MG63 (cell line): ENCODE measurements around the gene NRXN2. TPM values are rescaled to one million over a fixed set of nuclear protein-coding genes. Genes with fewer than 3 reads are reported as not detected.
"Not testable (repeated sequence)": the region's sequence is repeated elsewhere in the genome, so short reads cannot be mapped to it uniquely, and the experiment has no call there.

ENCODE experiments used
- DNase-seq: peaks from one replicate; pipeline ENCODE4 v3.0.0-alpha.2; 2020
- H3K27me3 ChIP-seq: fragments of 250-450 bp; sonication (Bioruptor Pico); 2 replicates; pipeline ENCODE4 v1.5.1; 2020; ENCODE audit warnings: mild to moderate bottlenecking, moderate library complexity
- H3K36me3 ChIP-seq: fragments of 250-450 bp; sonication (Bioruptor Pico); 2 replicates; pipeline ENCODE4 v1.5.1; 2020; ENCODE audit warnings: mild to moderate bottlenecking, moderate library complexity
- H3K4me3 ChIP-seq: fragments of 250-450 bp; sonication (Bioruptor Pico); 2 replicates; pipeline ENCODE4 v1.5.1; 2020; ENCODE audit warnings: mild to moderate bottlenecking, moderate library complexity
- H3K9me3 ChIP-seq: fragments of 250-450 bp; sonication (Bioruptor Pico); 2 replicates; pipeline ENCODE4 v1.5.1; 2020; ENCODE audit warnings: mild to moderate bottlenecking, moderate library complexity
- total RNA-seq: library from RNA; depleted of rRNA; stranded (reverse); fragments of >200 nt; shearing (Covaris generic); gene quantifications from 2 replicates; pipeline ENCODE4 v1.2.3, GENCODE V29; 2014; ENCODE audit warnings: low replicate concordance

Gene NRXN2
- total RNA-seq, 1 experiment from 2014 or later, result 4.2 TPM

DNA sequence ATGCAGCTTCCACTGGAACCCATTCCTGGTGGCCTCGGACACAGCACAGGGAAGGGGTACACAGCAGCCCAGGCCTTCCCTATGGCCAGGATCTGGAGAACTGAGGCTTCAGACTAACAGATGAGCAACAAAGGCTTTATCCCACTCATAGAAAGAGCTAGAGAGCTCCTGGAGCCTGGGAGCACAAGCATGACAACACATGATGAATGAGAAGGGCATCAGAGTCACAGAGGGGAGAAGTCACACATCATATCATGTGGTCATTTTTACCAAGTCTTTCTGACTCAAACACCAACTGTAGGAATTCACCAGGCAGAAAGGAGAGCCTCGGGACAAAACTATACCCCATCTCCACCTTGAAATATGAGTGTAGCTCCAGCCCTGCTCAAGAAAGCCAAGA is 43.2 kb downstream of the NRXN2 start:
- no peak for DNase-seq
- Histone ChIP-seq H3K9me3 (no peaks in the 10 kb centered on the region), H3K27me3 (no peaks in the 10 kb centered on the region; the same call in 1 of the 2 replicates), H3K36me3 (no peaks in the 10 kb centered on the region), H3K4me3 (no peak overlapping the region)

DNA sequence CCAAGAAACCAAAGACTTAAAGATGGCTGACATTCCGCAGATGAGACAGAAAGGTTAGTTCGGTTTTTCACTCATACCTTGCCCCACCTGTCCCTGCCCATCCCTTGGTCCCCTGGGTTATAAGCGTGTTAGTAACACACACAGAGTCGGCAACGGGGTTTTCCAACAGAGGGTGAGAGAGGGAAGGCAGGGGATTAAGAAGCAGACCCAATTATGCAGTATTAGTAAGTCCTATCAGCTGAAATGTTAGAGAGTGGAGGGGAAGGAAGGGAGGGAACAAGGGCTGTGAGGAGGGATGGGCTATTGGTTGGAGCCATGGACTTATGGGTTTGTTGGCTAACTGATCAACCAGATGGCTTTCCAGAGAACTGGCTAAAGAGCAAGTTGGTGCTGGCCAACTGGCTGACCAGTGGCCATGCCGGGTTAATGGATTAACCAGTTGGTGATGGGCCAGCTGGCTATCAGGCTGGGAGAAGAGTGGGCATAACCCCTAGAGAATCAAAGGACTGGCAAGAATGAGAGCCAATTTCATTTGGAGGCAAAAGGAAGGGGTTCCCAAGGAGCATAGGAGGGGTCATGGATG is 45.5 kb downstream of the NRXN2 start:
- DNase-seq, result no peak
- Histone ChIP-seq H3K36me3 (no peaks in the 10 kb centered on the region), H3K4me3 (no peak overlapping the region), H3K27me3 (no peaks in the 10 kb centered on the region; the same call in 1 of the 2 replicates), H3K9me3 (no peaks in the 10 kb centered on the region)

DNA sequence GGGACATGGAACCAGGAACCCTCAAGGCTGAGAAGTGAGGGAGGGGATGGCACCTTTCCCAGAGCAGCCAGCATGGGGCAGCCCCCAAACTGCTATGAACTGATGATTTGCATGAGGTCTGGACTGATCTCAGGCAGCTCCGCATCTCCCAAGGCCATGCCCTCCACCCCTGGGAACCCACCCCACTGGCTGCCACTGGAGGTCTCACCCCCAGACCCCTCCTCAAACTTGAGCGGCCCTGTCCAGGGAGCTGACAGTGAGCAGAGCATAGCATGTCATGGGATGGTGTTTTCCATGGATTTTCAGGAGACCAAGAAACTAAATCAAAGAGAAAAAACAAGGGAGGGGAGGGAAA is 46.8 kb downstream of the NRXN2 start:
- Histone ChIP-seq H3K9me3 (no peaks in the 10 kb centered on the region), H3K4me3 (no peak overlapping the region), H3K36me3 (no peaks in the 10 kb centered on the region), H3K27me3 (no peaks in the 10 kb centered on the region; the same call in 1 of the 2 replicates)
- no peak for DNase-seq

DNA sequence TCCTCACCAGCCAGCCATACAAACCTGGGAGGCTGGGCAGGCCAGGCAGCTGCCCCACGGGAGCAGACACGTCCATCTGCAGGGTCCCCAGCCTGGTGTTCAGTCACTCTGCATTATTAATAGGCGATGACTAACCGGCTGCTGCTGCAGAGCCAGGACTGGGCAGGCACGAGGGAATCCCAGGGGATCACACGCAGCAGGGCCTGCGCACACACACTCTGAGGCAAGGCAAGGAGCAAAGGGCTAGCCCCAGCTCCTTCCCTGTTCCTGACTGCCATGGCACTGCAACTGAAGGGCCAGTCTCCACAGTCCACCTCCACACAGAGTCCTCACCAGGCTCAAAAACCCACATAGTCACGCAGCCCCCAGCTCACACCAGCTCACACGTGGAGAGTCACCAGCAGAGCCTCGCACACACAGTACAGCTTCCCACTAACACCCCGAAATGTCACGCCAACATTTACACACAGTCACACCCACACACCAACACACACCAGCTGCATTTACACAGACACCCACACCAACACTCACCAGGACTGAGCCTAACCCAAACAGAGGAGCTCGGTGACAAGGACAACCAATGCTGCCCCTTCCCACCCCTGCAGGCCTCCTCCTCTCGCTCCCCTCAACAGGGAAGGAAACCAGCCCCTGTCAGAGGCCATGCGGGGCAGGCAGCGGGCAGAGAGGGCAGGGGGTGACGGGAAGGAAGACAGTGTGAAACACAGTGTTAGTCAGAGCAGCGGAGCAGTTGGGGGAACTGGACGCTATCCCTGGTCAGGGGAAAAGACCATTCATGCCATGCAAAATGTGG is 47.3 kb downstream of the NRXN2 start:
- no peaks in the 10 kb centered on the region; the same call in 1 of the 2 replicates for H3K27me3 ChIP-seq
- no peak overlapping the region for H3K4me3 ChIP-seq
- H3K9me3 ChIP-seq, result no peaks in the 10 kb centered on the region
- DNase-seq, result peak; percentile 89
- H3K36me3 ChIP-seq, result no peaks in the 10 kb centered on the region

DNA sequence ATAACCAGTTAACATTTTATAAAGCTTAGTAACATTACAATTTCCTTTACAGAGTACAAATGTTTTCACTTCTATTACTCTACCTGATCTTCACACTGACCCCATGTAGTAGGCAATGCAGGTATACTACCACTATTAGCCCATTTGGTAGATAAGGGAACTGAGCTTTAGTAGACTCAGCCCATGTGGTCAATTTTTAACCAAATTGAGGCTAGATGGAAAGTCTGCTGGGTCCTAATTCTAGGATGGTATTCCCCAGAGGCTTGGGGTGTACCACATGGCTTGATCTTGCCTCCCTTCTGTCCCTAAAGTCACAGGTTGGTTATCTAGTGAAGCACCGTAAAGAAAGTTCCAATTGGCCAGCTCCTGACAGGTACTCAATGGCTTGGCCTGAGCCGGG is 48.2 kb downstream of the NRXN2 start:
- no peaks in the 10 kb centered on the region for H3K36me3 ChIP-seq
- H3K9me3 ChIP-seq, result no peaks in the 10 kb centered on the region
- no peaks in the 10 kb centered on the region; the same call in 1 of the 2 replicates for H3K27me3 ChIP-seq
- H3K4me3 ChIP-seq, result no peak overlapping the region
- no peak for DNase-seq

DNA sequence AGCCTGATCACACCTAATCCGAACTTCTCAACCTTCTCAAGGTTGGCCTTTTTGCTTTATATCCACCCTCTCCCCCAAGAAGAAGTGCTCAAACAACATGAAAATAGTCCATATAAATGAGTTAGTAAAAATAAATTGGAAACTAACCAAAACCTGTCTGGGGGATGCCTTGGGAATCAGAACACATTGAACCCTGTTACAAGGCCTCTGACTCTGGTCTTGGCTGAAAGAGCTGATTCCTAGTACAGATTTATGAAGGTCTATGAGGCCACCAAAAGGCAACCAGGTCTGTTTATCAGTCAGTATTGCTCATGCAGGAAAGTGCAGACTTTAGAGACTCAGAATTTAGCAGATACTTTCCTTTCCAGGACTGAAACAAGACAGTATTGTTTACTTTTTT is 49.7 kb downstream of the NRXN2 start:
- no peak for DNase-seq
- H3K36me3 ChIP-seq, result no peaks in the 10 kb centered on the region
- H3K9me3 ChIP-seq, result no peaks in the 10 kb centered on the region
- no peaks in the 10 kb centered on the region; the same call in 1 of the 2 replicates for H3K27me3 ChIP-seq
- no peak overlapping the region for H3K4me3 ChIP-seq

DNA sequence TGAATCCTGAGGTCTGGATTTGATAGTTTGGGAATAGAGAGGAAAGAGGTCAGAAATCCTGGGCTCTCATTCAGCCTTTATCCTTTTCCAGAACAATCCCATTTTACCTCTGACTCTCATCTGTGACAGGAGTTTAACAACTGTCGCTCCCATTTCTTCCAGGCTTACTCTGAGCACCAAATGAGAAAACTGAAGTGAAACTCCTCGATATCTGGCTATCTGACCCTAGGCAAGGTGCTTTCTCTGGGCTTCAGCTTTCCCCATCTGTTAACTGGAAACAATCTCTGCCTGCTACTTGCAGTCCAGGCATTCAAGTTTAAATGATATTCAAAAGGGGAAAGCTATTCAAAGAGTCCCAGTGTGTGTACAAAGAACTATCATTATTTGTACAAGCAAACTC is 50.1 kb downstream of the NRXN2 start:
- H3K4me3 ChIP-seq, result no peak overlapping the region
- no peak for DNase-seq
- no peaks in the 10 kb centered on the region for H3K36me3 ChIP-seq
- no peaks in the 10 kb centered on the region; the same call in 1 of the 2 replicates for H3K27me3 ChIP-seq
- no peaks in the 10 kb centered on the region for H3K9me3 ChIP-seq

DNA sequence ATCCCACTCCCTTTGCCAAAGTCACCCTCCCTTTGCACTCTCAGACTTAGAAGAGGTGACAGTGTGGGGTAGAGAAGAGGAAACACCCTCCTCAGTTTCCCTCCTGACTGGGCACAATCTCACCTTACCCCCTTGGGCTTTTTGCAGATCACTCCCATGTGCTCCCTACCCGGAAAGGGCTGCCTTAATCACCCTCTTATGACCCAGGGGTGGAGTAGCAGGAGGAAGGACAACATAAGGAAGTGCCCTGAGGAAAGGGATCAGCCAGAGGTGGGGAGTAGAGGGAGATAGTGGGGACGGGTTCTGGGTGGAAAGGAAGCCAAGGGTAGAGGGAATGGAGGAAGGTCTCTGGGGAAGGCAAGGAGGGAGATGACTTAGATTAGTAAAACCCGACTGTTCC is 52.0 kb downstream of the NRXN2 start:
- H3K4me3 ChIP-seq, result no peak overlapping the region
- no peak for DNase-seq
- no peaks in the 10 kb centered on the region for H3K27me3 ChIP-seq
- no peaks in the 10 kb centered on the region for H3K9me3 ChIP-seq
- no peaks in the 10 kb centered on the region for H3K36me3 ChIP-seq

DNA sequence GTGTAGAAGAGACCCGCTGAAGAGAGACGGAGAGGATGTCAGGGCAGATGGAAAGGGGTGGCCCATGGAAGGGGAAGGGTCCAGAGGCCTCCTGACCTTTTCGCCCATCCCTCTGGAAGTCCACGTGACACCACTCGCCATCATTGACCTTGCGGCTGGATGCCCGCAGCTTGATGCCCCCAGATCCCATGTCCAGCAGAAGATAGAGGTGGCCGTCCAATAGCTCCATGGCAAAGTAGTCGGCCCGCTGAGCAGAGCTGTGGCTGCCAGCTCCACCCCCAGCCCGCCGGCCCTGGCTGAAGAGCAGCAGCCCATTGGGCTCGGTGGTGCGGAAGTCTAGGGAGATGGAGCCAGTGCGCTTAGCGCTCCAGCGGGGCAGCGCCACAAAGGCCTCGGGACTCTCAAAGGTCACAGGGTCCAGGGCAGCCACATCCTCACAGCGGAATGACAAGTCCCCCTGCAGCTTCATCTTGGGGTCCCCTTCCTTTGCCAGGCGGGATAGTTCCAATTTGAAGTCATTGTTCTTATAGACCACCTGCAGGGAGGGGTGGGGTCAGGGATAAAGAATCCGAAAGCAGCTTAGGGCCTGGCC is 55.7 kb downstream of the NRXN2 start:
- DNase-seq, result no peak
- Histone ChIP-seq H3K9me3 (no peaks in the 10 kb centered on the region), H3K36me3 (no peaks in the 10 kb centered on the region), H3K27me3 (no peaks in the 10 kb centered on the region), H3K4me3 (no peak overlapping the region)

DNA sequence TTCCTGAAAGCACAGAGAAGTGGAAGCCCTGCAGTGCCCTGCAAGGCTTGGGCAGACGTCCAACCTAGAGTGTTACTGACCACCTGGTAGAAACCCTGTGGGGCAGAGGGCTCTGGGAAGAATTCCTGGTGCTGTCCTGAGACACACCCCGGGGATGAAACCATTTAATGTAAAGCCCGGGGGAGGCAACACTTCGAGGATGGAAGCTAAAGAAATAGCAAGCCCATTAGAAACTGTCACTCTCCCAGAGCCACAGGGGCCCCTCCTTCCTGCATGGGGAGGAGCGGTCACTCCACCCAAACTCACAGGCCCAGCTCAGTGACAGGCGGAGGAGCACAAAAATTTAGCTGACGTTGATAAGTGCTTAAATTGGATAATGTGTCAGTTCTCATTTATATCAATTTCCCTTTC is 57.6 kb downstream of the NRXN2 start:
- no peak for DNase-seq
- no peak overlapping the region for H3K4me3 ChIP-seq
- no peaks in the 10 kb centered on the region for H3K27me3 ChIP-seq
- H3K9me3 ChIP-seq, result no peaks in the 10 kb centered on the region
- no peaks in the 10 kb centered on the region for H3K36me3 ChIP-seq

DNA sequence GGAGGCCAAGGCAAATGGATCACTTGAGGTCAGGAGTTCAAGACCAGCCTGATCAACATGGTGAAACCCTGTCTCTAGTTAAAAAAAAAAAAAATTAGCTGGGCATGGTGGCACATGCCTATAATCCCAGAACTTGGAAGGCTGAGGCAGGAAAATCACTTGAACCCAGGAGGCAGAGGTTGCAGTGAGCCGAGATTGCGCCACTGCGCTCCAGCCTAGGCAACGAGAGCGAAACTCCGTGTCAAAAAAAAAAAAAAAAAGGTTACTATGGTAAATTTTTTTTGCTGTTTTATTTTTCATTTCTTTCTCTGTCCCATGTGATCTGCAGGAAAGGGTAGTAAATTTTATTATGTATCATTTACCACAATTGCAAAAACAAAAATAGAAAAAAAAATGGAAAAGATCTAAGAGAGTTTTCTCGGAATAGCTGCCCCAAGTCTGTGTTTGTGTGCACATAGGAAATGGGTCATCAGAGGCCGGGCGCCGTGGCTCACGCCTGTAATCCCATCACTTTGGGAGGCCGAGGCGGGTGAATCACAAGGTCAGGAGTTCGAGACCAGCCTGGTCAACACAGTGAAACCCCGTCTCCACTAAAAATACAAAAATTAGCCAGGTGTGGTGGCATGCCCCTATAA is 58.6 kb downstream of the NRXN2 start:
- H3K4me3 ChIP-seq, H3K9me3 ChIP-seq, H3K36me3 ChIP-seq, H3K27me3 ChIP-seq, DNase-seq: not testable (repeated sequence)

DNA sequence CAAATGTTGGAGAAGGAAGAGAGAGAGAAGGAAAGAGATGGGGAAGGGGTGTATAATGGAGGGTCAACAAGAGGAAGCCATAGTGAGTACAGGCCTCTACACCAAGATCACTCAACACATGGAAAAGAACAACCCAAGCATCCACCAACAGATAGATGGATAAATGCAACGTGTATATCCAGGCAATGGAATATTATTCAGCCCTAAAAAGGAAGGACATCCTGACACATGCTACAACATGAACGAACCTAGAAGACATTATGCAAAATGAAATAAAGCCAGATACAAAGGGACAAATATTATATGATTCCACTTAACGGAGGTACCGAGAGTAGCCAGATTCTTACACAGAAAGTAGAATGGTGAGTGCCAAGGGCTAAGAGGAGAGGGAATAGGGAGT is 59.3 kb downstream of the NRXN2 start:
- Histone ChIP-seq H3K9me3 (no peaks in the 10 kb centered on the region), H3K4me3 (no peak overlapping the region), H3K36me3 (no peaks in the 10 kb centered on the region), H3K27me3 (no peaks in the 10 kb centered on the region)
- no peak for DNase-seq

DNA sequence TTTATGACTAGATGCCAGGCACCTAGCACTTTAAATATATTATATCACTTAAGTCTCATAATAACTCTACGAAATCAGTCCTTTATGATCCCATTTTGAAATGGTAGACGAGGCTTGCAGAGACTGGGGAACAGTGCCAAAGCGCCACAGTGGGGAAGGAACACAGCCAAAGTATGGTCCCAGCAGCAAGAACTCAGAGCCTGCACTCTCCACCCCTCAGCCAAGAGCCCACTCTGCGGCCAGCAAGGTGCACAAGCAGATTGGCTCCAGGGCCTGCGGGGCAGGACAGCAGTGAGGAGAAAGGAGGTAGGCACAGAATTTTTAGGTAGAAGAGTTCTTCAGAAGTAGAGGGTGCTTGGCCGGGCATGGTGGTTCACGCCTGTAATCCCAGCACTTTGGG is 61.4 kb downstream of the NRXN2 start:
- no peaks in the 10 kb centered on the region for H3K9me3 ChIP-seq
- DNase-seq, result no peak
- no peaks in the 10 kb centered on the region for H3K27me3 ChIP-seq
- H3K4me3 ChIP-seq, result no peak overlapping the region
- no peaks in the 10 kb centered on the region for H3K36me3 ChIP-seq

DNA sequence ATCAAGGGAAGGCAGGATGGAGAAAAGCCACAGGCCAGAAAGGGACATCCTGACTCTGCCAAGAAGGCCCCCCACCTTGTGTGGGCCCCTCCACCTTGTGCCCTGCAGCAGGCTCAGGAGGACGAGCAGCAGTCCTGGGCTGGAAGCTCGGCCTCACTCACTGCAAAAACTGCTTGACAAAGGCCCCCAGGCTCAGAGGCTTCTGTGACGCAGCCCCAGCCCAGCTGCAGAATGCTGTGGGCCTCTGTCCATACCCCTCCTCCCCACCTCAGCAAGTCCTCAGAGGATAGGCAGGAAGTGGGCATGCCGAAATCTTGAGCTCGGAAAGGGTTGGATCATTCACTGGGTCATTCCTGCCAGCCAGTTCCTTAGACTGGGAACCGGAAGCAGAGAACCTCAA is 61.9 kb downstream of the NRXN2 start:
- peak; percentile 93 for DNase-seq
- Histone ChIP-seq H3K36me3 (no peaks in the 10 kb centered on the region), H3K27me3 (no peaks in the 10 kb centered on the region), H3K4me3 (peak overlapping the region; percentile 14), H3K9me3 (no peaks in the 10 kb centered on the region)

DNA sequence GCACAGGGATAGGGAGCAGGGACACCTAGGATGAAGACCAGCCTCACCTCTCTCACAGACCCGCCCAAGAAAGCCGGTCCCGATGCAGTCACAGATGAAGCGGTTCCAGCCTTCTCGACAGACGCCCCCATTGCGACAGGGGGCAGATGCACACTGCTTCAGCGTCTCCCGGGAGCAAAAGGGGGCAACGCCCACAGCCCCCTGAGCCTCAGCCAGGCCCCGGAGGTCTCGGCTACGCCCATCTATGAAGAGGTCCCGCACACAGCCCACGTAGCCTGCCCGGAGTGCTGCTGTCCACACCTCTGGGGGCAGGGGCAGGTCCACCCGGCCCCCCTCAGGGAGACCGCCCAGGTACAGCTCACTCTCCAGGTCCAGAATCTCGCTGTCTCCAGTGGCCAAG is 62.3 kb downstream of the NRXN2 start:
- DNase-seq, result no peak
- no peaks in the 10 kb centered on the region for H3K9me3 ChIP-seq
- H3K27me3 ChIP-seq, result no peaks in the 10 kb centered on the region
- no peaks in the 10 kb centered on the region for H3K36me3 ChIP-seq
- peak overlapping the region; percentile 14 for H3K4me3 ChIP-seq

DNA sequence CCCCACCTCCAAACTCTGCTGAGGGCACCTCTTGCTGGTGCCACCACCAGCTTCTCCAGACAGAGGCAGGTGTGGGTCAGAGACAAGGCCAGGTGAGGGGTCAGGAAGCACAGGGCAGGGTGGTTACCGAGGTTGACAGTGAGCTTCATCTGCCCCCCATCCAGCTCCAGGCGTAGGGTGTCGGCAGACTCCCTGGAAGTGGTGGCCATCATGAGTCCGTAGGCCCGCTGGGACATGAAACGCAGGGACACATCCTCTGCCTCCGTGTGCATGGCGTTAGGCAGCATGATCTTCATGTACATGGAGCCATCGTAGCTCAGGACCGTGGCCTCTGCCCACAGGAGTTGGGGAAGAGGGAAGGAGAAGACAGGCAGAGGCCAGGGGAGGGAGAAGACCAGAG is 62.8 kb downstream of the NRXN2 start:
- Histone ChIP-seq H3K4me3 (no peak overlapping the region; the same call in 1 of the 2 replicates), H3K9me3 (no peaks in the 10 kb centered on the region), H3K27me3 (no peaks in the 10 kb centered on the region), H3K36me3 (no peaks in the 10 kb centered on the region)
- DNase-seq, result no peak

DNA sequence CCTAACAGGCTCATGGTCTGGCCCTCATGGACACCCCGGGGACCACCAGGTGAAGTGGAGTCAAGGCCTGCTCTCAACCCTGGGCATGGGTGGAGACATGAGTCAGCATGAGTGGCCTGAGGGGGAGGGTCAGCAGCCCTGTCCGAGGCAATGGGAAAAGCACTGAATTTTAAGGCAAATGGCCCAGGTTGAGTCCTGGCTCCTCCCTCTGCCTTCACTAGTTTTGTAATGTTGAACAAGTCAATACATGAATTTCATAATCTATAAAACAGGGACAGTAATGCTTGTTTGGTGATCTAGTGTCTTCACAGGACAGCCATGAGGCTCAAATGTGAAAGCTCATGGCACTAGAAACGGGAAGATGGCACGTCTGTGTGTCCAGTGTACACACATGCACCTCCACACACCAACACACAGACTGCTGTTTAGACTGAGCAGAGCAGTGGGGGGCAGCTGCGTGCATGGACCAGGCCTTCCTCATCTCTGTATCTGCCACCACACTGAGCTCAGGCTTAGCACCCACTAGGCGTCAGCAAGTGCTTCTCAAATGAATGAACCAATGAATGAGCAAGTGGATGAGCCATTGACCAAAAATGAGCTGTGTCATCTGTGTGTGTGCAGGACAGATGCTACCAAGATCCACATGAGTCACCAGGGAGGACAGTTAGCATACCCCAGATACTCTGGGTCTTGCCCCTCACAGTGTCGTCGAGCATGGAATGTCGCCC is 63.4 kb downstream of the NRXN2 start:
- no peak overlapping the region for H3K4me3 ChIP-seq
- peak; percentile 81 for DNase-seq
- H3K27me3 ChIP-seq, result no peaks in the 10 kb centered on the region
- H3K9me3 ChIP-seq, result no peaks in the 10 kb centered on the region
- no peaks in the 10 kb centered on the region for H3K36me3 ChIP-seq
